Hematopoietic multipotent progenitor cell treated with erythropoietin and hydrocortisone succinate and interleukin-3 and kit ligand, for 15 days (in vitro differentiated cells): Measurements from ENCODE around the gene ADAMTS6.
"Not testable (repeated sequence)": the region's sequence is repeated elsewhere in the genome, so short reads cannot be mapped to it uniquely, and the experiment has no call there.

Source experiments
- DNase-seq: peaks from one replicate; pipeline ENCODE4 v3.0.0-alpha.2; 2015; ENCODE audit warnings: low spot score

ADAMTS6 gene

GRCh38 chr5:65197531-65198455 lies 283.9 kb downstream of the ADAMTS6 start:
- no peak for DNase-seq

- no peak for DNase-seq
Measured at GRCh38 chr5:65194871-65195270, 286.8 kb downstream of the ADAMTS6 start.

GRCh38 chr5:65192331-65192730 lies 289.4 kb downstream of the ADAMTS6 start:
- DNase-seq: no peak

- no peak for DNase-seq
Measured at GRCh38 chr5:65191554-65192135, 290.1 kb downstream of the ADAMTS6 start.

GRCh38 chr5:65190328-65191053 lies 291.2 kb downstream of the ADAMTS6 start:
- DNase-seq: no peak

GRCh38 chr5:65186646-65187227 lies 295.0 kb downstream of the ADAMTS6 start:
- DNase-seq: no peak

- no peak for DNase-seq
Measured at GRCh38 chr5:65185468-65185867, 296.3 kb downstream of the ADAMTS6 start.

GRCh38 chr5:65184780-65185179 lies 296.9 kb downstream of the ADAMTS6 start:
- DNase-seq: no peak

- DNase-seq: not testable (repeated sequence)
Measured at GRCh38 chr5:65174231-65174630, 307.5 kb downstream of the ADAMTS6 start.

GRCh38 chr5:65173130-65173525 lies 308.6 kb downstream of the ADAMTS6 start:
- DNase-seq: no peak

GRCh38 chr5:65172486-65173129 lies 309.1 kb downstream of the ADAMTS6 start:
- no peak for DNase-seq

GRCh38 chr5:65171645-65172044 lies 310.1 kb downstream of the ADAMTS6 start:
- no peak for DNase-seq

GRCh38 chr5:65163698-65164097 lies 318.0 kb downstream of the ADAMTS6 start:
- no peak for DNase-seq

- no peak for DNase-seq
Measured at GRCh38 chr5:65161655-65162054, 320.1 kb downstream of the ADAMTS6 start.

GRCh38 chr5:65157906-65158603 lies 323.7 kb downstream of the ADAMTS6 start:
- no peak for DNase-seq

- no peak for DNase-seq
Measured at GRCh38 chr5:65156933-65157332, 324.8 kb downstream of the ADAMTS6 start.

- no peak for DNase-seq
Measured at GRCh38 chr5:65152131-65152530, 329.6 kb downstream of the ADAMTS6 start.

- DNase-seq: no peak
Measured at GRCh38 chr5:65151614-65152013, 330.1 kb downstream of the ADAMTS6 start.

- no peak for DNase-seq
Measured at GRCh38 chr5:65150599-65151304, 331.0 kb downstream of the ADAMTS6 start.

GRCh38 chr5:65149827-65150226 lies 331.9 kb downstream of the ADAMTS6 start:
- DNase-seq: no peak
